ENCODE measurements around the gene NDUFS5.

GRCh38 chr1:39065542-39065941 is 39.4 kb downstream of the NDUFS5 start:
- no peak for TF ChIP-seq CTCF (IDR thresholded peaks at IDR 0.05; ENCODE audit: low read depth, low read length)
- TF ChIP-seq EZH2phosphoT487 (IDR thresholded peaks at IDR 0.05; ENCODE audit: low read depth) = no peak

Measured in OCI-LY3 (cell line).